SU-DHL-6 (cell line): ENCODE measurements around the gene LIN54.

Experiments used
- H2AFZ ChIP-seq: fragments of 200-600 bp; sonication (generic); 2 replicates; pipeline ENCODE4 v1.6.1; 2014; ENCODE audit warnings: low read depth, mild to moderate bottlenecking, moderate library complexity, mixed read lengths, antibody characterized with exemption, low read length; ENCODE audit not compliant: severe bottlenecking
- H3F3A ChIP-seq: fragments of 200-600 bp; shearing (Covaris generic); 2 replicates; pipeline ENCODE4 v1.6.0; 2016; ENCODE audit warnings: antibody characterized with exemption, mild to moderate bottlenecking; ENCODE audit not compliant: insufficient read depth
- H3K27ac ChIP-seq: fragments of 200-600 bp; sonication (generic); 2 replicates; pipeline ENCODE4 v1.5.1; 2016; ENCODE audit warnings: low read depth, mild to moderate bottlenecking, low read length, moderate library complexity, mixed read lengths
- H3K27me3 ChIP-seq: fragments of 200-600 bp; sonication (generic), shearing (Covaris generic); 2 replicates; pipeline ENCODE4 v1.6.0; 2014; ENCODE audit warnings: mild to moderate bottlenecking, low read length
- H3K36me3 ChIP-seq: fragments of 200-600 bp; sonication (generic); 2 replicates; pipeline ENCODE4 v1.6.1; 2014; ENCODE audit warnings: mild to moderate bottlenecking, low read length, mixed read lengths
- H3K4me2 ChIP-seq: fragments of 300-600, 200-600 bp; shearing (Covaris generic), sonication (generic); 2 replicates; pipeline ENCODE4 v1.6.0; 2014; ENCODE audit warnings: low read length, low read depth, mild to moderate bottlenecking; ENCODE audit not compliant: poor library complexity, severe bottlenecking
- H3K4me3 ChIP-seq: fragments of 200-600 bp; sonication (generic); 2 replicates; pipeline ENCODE4 v1.5.1; 2014; ENCODE audit warnings: antibody characterized with exemption, low read length, mild to moderate bottlenecking, mixed read lengths; ENCODE audit not compliant: insufficient read depth, poor library complexity, severe bottlenecking
- H3K79me2 ChIP-seq: fragments of 200-600 bp; sonication (generic); 2 replicates; pipeline ENCODE4 v1.6.1; 2014; ENCODE audit warnings: mild to moderate bottlenecking, low read length, moderate library complexity; ENCODE audit not compliant: insufficient read depth
- H3K9ac ChIP-seq: fragments of 200-600 bp; sonication (generic); 2 replicates; pipeline ENCODE4 v1.7.0; 2014; ENCODE audit warnings: mild to moderate bottlenecking, low read length
- H3K9me2 ChIP-seq: fragments of 200-600 bp; sonication (generic); replicated peaks from 2 replicates; pipeline ENCODE4 v1.6.1; 2014; ENCODE audit warnings: low read length; ENCODE audit not compliant: insufficient read depth
- H3K9me3 ChIP-seq: fragments of 200-600 bp; sonication (generic); 2 replicates; pipeline ENCODE4 v1.6.1; 2014; ENCODE audit warnings: low read length, mixed read lengths; ENCODE audit not compliant: insufficient read depth
- H4K20me1 ChIP-seq: fragments of 200-600 bp; sonication (generic); 2 replicates; pipeline ENCODE4 v1.6.1; 2014; ENCODE audit warnings: low read depth, mild to moderate bottlenecking, antibody characterized with exemption, low read length, moderate library complexity, mixed read lengths
- EZH2phosphoT487 ChIP-seq: fragments of 200-600 bp; sonication (generic), shearing (Covaris generic); conservative IDR thresholded peaks from 2 replicates; pipeline ENCODE4 v1.6.1; 2018; ENCODE audit warnings: mild to moderate bottlenecking, antibody characterized with exemption, low read length, moderate library complexity, mixed read lengths
- TF ChIP-seq, protein P1 (sequence below): fragments of 200-600 bp; sonication (generic); IDR thresholded peaks from one replicate; pipeline ENCODE4 v1.5.1; 2017; ENCODE audit warnings: antibody characterized with exemption, mild to moderate bottlenecking, low read length, moderate library complexity; ENCODE audit not compliant: insufficient read depth, poor library complexity, severe bottlenecking

LIN54 gene

DNA sequence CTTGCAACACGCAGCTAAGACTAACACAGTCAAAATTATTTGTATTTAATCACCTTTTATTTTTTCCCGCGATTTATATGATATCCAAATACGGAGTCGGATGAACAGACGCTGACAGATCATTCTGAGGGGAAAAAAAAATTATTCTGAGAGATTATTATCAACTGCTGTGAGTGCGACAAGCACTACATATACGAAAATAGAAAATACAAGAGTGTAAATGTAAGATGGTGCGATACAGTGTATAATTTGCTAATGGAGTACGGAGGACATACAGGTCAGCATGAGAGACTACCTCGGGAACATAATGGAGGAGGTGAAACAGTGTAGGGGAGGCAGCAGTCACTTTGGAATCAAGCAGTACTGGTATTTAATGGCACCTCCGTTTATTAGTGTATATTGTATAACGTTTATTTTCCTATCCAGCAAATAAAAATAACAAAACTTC is 2.8 kb upstream of the LIN54 start:
- TF ChIP-seq EZH2phosphoT487, result no peak
- TF ChIP-seq, protein P1, sequence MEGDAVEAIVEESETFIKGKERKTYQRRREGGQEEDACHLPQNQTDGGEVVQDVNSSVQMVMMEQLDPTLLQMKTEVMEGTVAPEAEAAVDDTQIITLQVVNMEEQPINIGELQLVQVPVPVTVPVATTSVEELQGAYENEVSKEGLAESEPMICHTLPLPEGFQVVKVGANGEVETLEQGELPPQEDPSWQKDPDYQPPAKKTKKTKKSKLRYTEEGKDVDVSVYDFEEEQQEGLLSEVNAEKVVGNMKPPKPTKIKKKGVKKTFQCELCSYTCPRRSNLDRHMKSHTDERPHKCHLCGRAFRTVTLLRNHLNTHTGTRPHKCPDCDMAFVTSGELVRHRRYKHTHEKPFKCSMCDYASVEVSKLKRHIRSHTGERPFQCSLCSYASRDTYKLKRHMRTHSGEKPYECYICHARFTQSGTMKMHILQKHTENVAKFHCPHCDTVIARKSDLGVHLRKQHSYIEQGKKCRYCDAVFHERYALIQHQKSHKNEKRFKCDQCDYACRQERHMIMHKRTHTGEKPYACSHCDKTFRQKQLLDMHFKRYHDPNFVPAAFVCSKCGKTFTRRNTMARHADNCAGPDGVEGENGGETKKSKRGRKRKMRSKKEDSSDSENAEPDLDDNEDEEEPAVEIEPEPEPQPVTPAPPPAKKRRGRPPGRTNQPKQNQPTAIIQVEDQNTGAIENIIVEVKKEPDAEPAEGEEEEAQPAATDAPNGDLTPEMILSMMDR, result no peak
- Histone ChIP-seq H3K9me3 (no peaks in the 10 kb centered on the region), H3K9ac (peak overlapping the region; percentile 90), H4K20me1 (no peaks in the 10 kb centered on the region), H3K27ac (peak overlapping the region; percentile 56), H2AFZ (peak overlapping the region; percentile 62), H3K9me2 (no peaks in the 10 kb centered on the region), H3K36me3 (no peaks in the 10 kb centered on the region), H3K27me3 (no peaks in the 10 kb centered on the region), H3F3A (peaks cover 20% of the 10 kb centered on the region), H3K4me3 (peak overlapping the region; percentile 61), H3K79me2 (peaks cover 38% of the 10 kb centered on the region), H3K4me2 (peak overlapping the region; percentile 74)

DNA sequence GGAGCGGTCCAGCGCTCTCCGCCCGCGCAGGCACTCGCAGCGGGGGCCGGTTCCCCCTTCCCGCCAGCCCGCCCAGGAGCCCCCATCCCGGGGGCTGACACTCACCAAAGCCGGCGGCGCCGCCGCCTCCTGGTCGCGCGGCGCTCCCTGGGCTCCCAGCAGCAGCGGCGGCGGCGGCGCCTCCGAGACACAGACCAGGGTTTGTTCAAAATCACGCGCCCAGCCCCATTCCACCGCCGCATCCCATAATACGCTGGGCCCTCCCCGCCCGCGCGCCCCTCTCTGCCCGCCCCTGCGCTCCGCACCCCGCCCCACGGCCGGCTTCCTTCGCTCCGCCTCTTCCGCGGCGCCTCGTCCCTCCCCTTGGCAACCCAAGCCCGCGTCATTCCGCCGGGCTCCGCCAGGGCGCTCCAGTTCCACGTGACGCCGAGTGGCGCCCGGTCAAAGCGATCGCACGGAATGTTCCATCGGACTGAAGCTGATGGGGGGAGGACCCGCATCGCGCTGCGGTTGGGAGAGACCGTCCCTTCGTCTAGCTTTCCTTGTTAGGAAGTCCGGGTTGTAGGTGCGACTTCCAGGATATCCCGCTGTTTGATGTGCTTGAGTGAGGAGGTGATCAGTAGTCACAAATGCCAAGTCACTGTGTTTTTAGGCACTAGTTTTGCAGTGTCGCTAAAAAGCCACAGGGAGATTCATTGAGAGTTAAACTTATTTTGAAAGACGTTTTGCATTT is 2.2 kb upstream of the LIN54 start:
- no peaks in the 10 kb centered on the region for H3K9me3 ChIP-seq
- H3F3A ChIP-seq, result peaks cover 20% of the 10 kb centered on the region
- H3K9me2 ChIP-seq, result no peaks in the 10 kb centered on the region
- peak overlapping the region; percentile 82 for H3K4me3 ChIP-seq
- H3K4me2 ChIP-seq, result peak overlapping the region; percentile 99
- no peaks in the 10 kb centered on the region for H3K36me3 ChIP-seq
- peak overlapping the region; percentile 62 for H2AFZ ChIP-seq
- TF ChIP-seq, protein P1, result no peak
- no peak for TF ChIP-seq EZH2phosphoT487
- H3K9ac ChIP-seq, result peak overlapping the region; percentile 90
- no peaks in the 10 kb centered on the region for H4K20me1 ChIP-seq
- no peaks in the 10 kb centered on the region for H3K27me3 ChIP-seq
- H3K79me2 ChIP-seq, result peaks cover 44% of the 10 kb centered on the region
- peak overlapping the region; percentile 80 for H3K27ac ChIP-seq

DNA sequence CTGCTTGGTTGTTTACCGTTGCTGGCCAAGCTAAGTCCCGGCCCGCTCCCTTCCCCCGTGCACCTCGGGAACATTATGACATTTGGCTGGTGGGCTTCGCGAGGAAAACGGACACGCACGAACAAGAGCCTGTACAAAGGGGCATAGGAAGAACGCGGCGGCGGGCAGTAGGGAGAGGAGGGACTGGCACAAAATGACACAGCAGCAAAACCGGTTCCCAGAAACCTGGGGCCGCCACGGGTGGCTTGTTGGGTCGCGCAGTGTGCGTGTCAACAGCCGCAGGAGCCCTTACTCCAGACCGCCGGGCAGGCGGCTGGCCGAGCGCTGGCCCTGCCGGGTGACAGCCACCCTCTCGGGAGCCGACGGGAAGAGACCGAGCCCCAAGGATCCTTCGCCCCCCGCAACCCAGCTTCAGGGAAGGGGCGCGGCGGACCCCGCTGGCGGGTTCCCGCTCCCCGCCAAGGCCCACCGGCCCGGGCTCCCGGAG is 1.6 kb upstream of the LIN54 start:
- peak overlapping the region; percentile 80 for H3K27ac ChIP-seq
- TF ChIP-seq, protein P1, result no peak
- no peak for TF ChIP-seq EZH2phosphoT487
- no peaks in the 10 kb centered on the region for H4K20me1 ChIP-seq
- H3K9ac ChIP-seq, result peak overlapping the region; percentile 90
- H3K9me2 ChIP-seq, result no peaks in the 10 kb centered on the region
- no peaks in the 10 kb centered on the region for H3K27me3 ChIP-seq
- peaks cover 50% of the 10 kb centered on the region for H3K79me2 ChIP-seq
- H2AFZ ChIP-seq, result peak overlapping the region; percentile 12
- H3K36me3 ChIP-seq, result no peaks in the 10 kb centered on the region
- H3K4me3 ChIP-seq, result peak overlapping the region; percentile 82
- peaks cover 20% of the 10 kb centered on the region for H3F3A ChIP-seq
- H3K9me3 ChIP-seq, result no peaks in the 10 kb centered on the region
- H3K4me2 ChIP-seq, result peak overlapping the region; percentile 99
